ENCODE data around the gene CACNA1I. TPM values are rescaled to one million over a fixed set of nuclear protein-coding genes. Genes with fewer than 3 reads are reported as not detected.

CACNA1I gene
- total RNA-seq, 1 donor from 2014 or later = 0.11 TPM

DNA sequence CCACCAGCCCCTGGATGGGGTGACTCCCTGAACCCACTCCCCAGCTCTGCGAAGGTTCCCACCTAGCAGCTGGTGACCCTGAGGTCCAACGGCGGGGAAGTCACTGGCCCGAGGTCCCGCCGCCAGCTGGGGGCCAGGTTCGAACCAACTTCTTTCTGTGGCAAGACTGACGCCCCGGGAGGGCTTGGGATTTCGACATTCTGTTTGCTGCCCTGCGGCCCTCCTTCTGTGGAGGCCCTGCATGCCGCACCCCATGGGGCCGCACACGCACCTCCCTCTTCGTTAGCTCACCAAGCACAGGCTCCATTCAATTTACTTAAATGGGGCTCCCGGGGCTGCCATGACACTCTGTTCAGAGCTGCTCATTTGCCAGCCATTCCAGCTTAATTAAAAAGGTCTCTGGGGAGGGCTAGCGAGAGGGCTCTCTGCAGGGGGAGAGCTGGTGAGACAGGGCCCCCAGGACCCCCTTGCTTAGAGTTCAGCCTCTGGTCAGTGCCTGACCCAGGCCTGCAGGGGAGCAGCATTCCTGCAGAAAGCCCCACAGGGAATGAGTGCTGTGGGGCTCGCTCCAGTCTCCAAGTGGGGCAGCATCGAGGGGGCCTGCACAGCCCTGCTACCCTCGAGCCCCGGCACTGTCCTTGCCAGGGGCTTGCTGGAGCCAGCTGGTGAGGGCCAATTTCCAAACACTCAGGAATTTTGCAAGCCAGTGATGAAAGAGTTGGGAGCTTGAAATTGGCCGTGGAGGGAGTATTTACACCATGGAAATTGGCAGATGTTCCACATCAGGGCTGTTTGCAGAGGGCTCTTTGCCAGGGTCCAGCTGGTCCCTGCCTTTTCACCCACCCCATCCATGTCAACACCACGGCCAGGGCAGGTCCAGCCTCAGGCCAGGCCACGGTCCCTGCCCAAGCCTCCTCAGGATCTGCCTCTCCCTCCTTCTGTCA, 80.8 kb downstream of the CACNA1I start:
- Histone ChIP-seq H2AFZ (ENCODE audit: low read depth, low read length) (no peak overlapping the region), H3K4me3 (ENCODE audit: insufficient read depth, low read depth, low read length) (no peak overlapping the region), H3K79me2 (ENCODE audit: insufficient read depth, low read length) (no peaks in the 10 kb centered on the region), H3K36me3 (ENCODE audit: insufficient read depth, low read length) (no peaks in the 10 kb centered on the region), H4K20me1 (ENCODE audit: insufficient read depth, low read length) (no peaks in the 10 kb centered on the region), H3K9ac (ENCODE audit: low read length) (no peak overlapping the region), H3K4me2 (ENCODE audit: low read length) (no peak overlapping the region), H3K4me1 (ENCODE audit: insufficient read depth, low read length) (no peaks in the 10 kb centered on the region), H3K27ac (ENCODE audit: low read depth, low read length) (no peak overlapping the region), H3K27me3 (ENCODE audit: insufficient read depth, low read length) (peaks cover 7% of the 10 kb centered on the region), H3K9me3 (ENCODE audit: insufficient read depth, low read depth, low read length) (no peaks in the 10 kb centered on the region)
- H3K4me1 Mint-ChIP-seq (ENCODE audit: low read depth, unreplicated experiment) = peaks cover 2% of the 10 kb centered on the region
- TF ChIP-seq EZH2 (IDR thresholded peaks at IDR 0.05; ENCODE audit: insufficient read depth, low read length) = no peak
- TF ChIP-seq, protein P1, sequence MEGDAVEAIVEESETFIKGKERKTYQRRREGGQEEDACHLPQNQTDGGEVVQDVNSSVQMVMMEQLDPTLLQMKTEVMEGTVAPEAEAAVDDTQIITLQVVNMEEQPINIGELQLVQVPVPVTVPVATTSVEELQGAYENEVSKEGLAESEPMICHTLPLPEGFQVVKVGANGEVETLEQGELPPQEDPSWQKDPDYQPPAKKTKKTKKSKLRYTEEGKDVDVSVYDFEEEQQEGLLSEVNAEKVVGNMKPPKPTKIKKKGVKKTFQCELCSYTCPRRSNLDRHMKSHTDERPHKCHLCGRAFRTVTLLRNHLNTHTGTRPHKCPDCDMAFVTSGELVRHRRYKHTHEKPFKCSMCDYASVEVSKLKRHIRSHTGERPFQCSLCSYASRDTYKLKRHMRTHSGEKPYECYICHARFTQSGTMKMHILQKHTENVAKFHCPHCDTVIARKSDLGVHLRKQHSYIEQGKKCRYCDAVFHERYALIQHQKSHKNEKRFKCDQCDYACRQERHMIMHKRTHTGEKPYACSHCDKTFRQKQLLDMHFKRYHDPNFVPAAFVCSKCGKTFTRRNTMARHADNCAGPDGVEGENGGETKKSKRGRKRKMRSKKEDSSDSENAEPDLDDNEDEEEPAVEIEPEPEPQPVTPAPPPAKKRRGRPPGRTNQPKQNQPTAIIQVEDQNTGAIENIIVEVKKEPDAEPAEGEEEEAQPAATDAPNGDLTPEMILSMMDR (IDR thresholded peaks at IDR 0.05; ENCODE audit: insufficient read depth, low read depth, low read length) = no peak
- H3K4me3 Mint-ChIP-seq (ENCODE audit: unreplicated experiment) = no peak overlapping the region
- H3K9me3 Mint-ChIP-seq (ENCODE audit: unreplicated experiment) = peaks cover 2% of the 10 kb centered on the region
- H3K27ac Mint-ChIP-seq (ENCODE audit: unreplicated experiment) = no peak overlapping the region
- DNase-seq (ENCODE audit: low read depth) = no peak
- no peaks in the 10 kb centered on the region for H3K36me3 Mint-ChIP-seq (ENCODE audit: low read depth, unreplicated experiment)
- H3K27me3 Mint-ChIP-seq (ENCODE audit: low read depth, unreplicated experiment) = peaks cover 40% of the 10 kb centered on the region
- FAIRE-seq = no peak

DNA sequence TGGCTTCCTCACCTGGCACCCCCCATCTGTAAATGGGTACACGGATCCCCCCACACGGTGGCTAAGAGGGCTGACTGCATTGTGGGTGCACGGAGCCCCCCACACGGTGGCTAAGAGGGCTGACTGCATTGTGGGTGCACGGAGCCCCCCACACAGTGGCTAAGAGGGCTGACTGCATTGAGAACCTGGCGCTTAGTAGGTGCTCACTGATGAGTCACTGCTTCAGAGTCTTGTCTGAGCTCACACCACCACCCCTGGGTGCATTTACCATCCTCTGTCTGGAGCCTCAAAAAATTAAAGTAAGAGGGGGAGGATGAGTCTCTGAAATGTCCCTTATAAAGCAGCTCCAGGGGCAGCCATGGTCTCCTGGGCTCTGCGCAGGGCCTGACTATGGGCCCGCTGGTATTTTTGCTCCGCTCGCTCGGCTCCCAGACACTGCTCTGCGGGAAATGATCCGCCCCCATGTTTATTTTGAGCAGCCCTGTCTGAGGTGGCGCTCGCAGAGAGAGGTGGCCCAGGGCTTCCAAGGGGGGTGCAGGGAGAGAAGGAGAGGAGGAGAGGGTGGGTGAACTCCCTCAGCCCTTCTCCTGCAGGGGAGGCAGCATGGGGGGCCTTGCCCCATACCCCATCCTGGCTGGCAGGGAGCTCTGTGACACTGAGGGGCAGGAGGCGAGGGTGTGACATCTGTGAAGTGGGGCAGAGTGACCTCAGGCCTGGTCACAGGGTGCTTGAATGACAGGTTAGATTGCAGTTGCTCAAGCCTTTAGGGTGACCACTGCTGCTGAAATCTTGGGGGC, 82.6 kb downstream of the CACNA1I start:
- peaks cover 51% of the 10 kb centered on the region for H3K27me3 Mint-ChIP-seq (ENCODE audit: low read depth, unreplicated experiment)
- H3K4me1 Mint-ChIP-seq (ENCODE audit: low read depth, unreplicated experiment) = peaks cover 2% of the 10 kb centered on the region

More for the DNA sequence above, 82.6 kb downstream of the CACNA1I start:
- Histone ChIP-seq H3K9me3 (ENCODE audit: insufficient read depth, low read depth, low read length) (no peaks in the 10 kb centered on the region), H3K4me3 (ENCODE audit: insufficient read depth, low read depth, low read length) (no peak overlapping the region), H2AFZ (ENCODE audit: low read depth, low read length) (no peak overlapping the region), H3K27me3 (ENCODE audit: insufficient read depth, low read length) (peaks cover 14% of the 10 kb centered on the region), H3K36me3 (ENCODE audit: insufficient read depth, low read length) (no peaks in the 10 kb centered on the region), H3K9ac (ENCODE audit: low read length) (no peak overlapping the region), H4K20me1 (ENCODE audit: insufficient read depth, low read length) (no peaks in the 10 kb centered on the region), H3K27ac (ENCODE audit: low read depth, low read length) (no peak overlapping the region), H3K4me2 (ENCODE audit: low read length) (no peak overlapping the region), H3K4me1 (ENCODE audit: insufficient read depth, low read length) (no peaks in the 10 kb centered on the region), H3K79me2 (ENCODE audit: insufficient read depth, low read length) (no peaks in the 10 kb centered on the region)
- FAIRE-seq (no peak), DNase-seq (ENCODE audit: low read depth) (no peak)
- Mint-ChIP-seq H3K27ac (ENCODE audit: unreplicated experiment) (no peak overlapping the region), H3K4me3 (ENCODE audit: unreplicated experiment) (no peak overlapping the region), H3K36me3 (ENCODE audit: low read depth, unreplicated experiment) (no peaks in the 10 kb centered on the region), H3K9me3 (ENCODE audit: unreplicated experiment) (peaks cover 2% of the 10 kb centered on the region)
- TF ChIP-seq EZH2 (IDR thresholded peaks at IDR 0.05; ENCODE audit: insufficient read depth, low read length) = no peak
- TF ChIP-seq, protein P1 (IDR thresholded peaks at IDR 0.05; ENCODE audit: insufficient read depth, low read depth, low read length) = no peak

Measured in astrocyte (in vitro differentiated cells and primary cell).